Measurements from ENCODE around the gene SIT1.
A peak's percentile ranks its signal among the peaks of the same experiment; 100 is the strongest.

Gene SIT1

DNA sequence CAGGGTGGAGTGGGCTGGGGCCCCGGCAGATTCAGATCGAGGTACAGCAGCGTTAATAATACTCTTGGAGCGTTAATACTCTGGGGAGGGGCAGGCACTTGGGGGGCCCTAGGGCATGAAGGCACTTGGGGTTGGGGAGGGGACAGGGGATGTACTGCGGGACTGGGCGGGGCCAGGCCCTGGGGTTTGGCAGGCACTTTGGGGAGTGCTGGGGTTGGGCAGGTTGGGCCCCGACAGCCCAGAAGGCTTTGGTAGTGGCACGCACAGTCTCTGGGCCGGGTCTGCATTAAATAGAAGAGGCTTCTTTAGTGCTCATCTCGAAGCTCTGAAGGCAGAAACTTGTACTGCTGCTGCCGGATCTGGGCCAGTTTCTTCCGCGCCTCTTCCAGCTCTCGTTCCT lies 46.8 kb upstream of the SIT1 start:
- Histone ChIP-seq H3K4me3 (replicated peaks; ENCODE audit: insufficient read depth, low read length) (no peak overlapping the region), H3K27ac (replicated peaks) (no peak overlapping the region), H3K27me3 (ENCODE audit: insufficient read depth, poor library complexity, severe bottlenecking) (no peaks in the 10 kb centered on the region)
- no peak for DNase-seq (ENCODE audit: low read depth in 1 of 2, low spot score in 1 of 2)
- no peak for TF ChIP-seq SPI1 (IDR thresholded peaks at IDR 0.05; ENCODE audit: borderline replicate concordance, low read depth)
- TF ChIP-seq, protein P1, sequence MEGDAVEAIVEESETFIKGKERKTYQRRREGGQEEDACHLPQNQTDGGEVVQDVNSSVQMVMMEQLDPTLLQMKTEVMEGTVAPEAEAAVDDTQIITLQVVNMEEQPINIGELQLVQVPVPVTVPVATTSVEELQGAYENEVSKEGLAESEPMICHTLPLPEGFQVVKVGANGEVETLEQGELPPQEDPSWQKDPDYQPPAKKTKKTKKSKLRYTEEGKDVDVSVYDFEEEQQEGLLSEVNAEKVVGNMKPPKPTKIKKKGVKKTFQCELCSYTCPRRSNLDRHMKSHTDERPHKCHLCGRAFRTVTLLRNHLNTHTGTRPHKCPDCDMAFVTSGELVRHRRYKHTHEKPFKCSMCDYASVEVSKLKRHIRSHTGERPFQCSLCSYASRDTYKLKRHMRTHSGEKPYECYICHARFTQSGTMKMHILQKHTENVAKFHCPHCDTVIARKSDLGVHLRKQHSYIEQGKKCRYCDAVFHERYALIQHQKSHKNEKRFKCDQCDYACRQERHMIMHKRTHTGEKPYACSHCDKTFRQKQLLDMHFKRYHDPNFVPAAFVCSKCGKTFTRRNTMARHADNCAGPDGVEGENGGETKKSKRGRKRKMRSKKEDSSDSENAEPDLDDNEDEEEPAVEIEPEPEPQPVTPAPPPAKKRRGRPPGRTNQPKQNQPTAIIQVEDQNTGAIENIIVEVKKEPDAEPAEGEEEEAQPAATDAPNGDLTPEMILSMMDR (IDR thresholded peaks at IDR 0.05; ENCODE audit: insufficient read depth, low read length) = no peak
- TF ChIP-seq GABPA (IDR thresholded peaks at IDR 0.05; ENCODE audit: low read depth) = no peak
- TF ChIP-seq, protein P2, sequence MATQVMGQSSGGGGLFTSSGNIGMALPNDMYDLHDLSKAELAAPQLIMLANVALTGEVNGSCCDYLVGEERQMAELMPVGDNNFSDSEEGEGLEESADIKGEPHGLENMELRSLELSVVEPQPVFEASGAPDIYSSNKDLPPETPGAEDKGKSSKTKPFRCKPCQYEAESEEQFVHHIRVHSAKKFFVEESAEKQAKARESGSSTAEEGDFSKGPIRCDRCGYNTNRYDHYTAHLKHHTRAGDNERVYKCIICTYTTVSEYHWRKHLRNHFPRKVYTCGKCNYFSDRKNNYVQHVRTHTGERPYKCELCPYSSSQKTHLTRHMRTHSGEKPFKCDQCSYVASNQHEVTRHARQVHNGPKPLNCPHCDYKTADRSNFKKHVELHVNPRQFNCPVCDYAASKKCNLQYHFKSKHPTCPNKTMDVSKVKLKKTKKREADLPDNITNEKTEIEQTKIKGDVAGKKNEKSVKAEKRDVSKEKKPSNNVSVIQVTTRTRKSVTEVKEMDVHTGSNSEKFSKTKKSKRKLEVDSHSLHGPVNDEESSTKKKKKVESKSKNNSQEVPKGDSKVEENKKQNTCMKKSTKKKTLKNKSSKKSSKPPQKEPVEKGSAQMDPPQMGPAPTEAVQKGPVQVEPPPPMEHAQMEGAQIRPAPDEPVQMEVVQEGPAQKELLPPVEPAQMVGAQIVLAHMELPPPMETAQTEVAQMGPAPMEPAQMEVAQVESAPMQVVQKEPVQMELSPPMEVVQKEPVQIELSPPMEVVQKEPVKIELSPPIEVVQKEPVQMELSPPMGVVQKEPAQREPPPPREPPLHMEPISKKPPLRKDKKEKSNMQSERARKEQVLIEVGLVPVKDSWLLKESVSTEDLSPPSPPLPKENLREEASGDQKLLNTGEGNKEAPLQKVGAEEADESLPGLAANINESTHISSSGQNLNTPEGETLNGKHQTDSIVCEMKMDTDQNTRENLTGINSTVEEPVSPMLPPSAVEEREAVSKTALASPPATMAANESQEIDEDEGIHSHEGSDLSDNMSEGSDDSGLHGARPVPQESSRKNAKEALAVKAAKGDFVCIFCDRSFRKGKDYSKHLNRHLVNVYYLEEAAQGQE (IDR thresholded peaks at IDR 0.05; ENCODE audit: insufficient replicate concordance, low read depth) = no peak
- no peak for TF ChIP-seq POLR2AphosphoS5 (IDR thresholded peaks at IDR 0.05; ENCODE audit: low read depth)

DNA sequence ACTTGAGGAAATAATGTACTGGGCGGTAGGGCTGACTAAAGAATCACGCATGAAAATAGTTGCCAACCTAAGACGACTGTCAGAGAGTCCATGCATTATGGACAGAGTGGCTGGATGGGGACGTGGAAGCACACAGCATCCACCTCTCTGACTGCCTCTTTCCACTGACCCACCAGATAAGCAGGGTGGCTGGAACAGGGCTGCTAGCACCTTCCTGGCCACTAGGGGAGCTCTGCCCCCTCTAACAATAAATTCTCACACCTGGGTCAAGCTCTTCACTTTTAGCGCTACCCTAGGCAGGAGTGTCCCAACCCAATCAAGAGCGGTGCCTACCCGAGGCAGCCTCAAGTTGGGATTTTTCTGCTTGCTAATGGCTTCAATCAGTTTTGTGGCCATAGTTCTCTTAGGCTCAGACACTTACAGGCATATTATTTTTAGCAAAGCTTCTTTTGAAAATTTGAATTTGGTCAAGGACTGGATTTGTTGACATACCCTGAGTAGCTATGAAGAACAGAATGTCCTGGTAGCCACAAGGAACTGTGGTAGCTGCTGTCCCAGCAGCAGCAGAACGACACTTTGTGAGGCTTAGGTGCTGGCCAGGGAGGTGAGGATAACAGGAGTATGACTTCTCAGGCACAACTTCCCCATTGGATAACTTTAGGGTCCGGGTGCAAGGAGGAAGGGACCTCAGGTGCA lies 45.9 kb upstream of the SIT1 start:
- no peak overlapping the region for H3K27ac ChIP-seq (replicated peaks)

DNA sequence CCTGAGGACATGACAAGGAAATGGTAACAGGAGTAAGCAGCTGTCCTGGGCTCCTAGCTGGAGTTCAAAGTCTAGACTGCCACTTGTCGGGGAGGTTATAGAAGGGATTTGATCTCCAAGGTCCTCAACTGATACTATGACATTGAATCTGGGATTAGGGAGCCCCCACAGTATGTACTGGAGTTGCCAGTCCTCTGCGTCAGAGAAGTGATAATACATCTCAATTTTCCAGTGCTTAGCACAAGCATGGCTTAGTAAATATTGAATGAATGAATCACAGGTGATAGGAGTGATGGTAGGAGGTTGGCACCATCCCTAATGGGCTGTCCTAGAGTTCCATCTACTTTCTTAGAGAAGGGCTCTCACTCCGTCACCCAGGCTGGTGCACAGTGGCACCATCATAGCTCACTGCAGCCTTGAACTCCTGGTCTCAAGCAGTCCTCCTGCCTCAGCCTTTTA lies 45.2 kb upstream of the SIT1 start:
- Histone ChIP-seq H3K27ac (replicated peaks) (no peak overlapping the region), H3K27me3 (ENCODE audit: insufficient read depth, poor library complexity, severe bottlenecking) (no peaks in the 10 kb centered on the region), H3K4me3 (replicated peaks; ENCODE audit: insufficient read depth, low read length) (no peak overlapping the region)
- no peak for DNase-seq (ENCODE audit: low read depth in 1 of 2, low spot score in 1 of 2)
- TF ChIP-seq, protein P1 (IDR thresholded peaks at IDR 0.05; ENCODE audit: insufficient read depth, low read length) = no peak

More for the DNA sequence above, 45.9 kb upstream of the SIT1 start:
- no peaks in the 10 kb centered on the region for H3K27me3 ChIP-seq (ENCODE audit: insufficient read depth, poor library complexity, severe bottlenecking)
- peak; percentile 18 to 48 for DNase-seq (ENCODE audit: low read depth in 1 of 2, low spot score in 1 of 2)
- TF ChIP-seq, protein P2 (IDR thresholded peaks at IDR 0.05; ENCODE audit: insufficient replicate concordance, low read depth) = no peak
- TF ChIP-seq, protein P1 (IDR thresholded peaks at IDR 0.05; ENCODE audit: insufficient read depth, low read length) = peak; percentile 96
- no peak for TF ChIP-seq SPI1 (IDR thresholded peaks at IDR 0.05; ENCODE audit: borderline replicate concordance, low read depth)
- TF ChIP-seq GABPA (IDR thresholded peaks at IDR 0.05; ENCODE audit: low read depth) = no peak
- TF ChIP-seq POLR2AphosphoS5 (IDR thresholded peaks at IDR 0.05; ENCODE audit: low read depth) = 0 out of 2 replicates have a peak, but pooled peaks have one; percentile 39
- no peak overlapping the region for H3K4me3 ChIP-seq (replicated peaks; ENCODE audit: insufficient read depth, low read length)
